SK-N-MC (cell line): ENCODE results near the gene PROKR1.

ENCODE experiments used
- DNase-seq: peaks from one replicate; pipeline ENCODE4 v3.0.0-alpha.2; 2011; ENCODE audit warnings: low read depth, low spot score
- H3K27ac ChIP-seq: fragments of 200-600 bp; sonication (generic); 2 replicates; pipeline ENCODE4 v1.5.1; 2016; ENCODE audit warnings: mixed run types
- H3K36me3 ChIP-seq: fragments of 200-600 bp; sonication (generic); 2 replicates; pipeline ENCODE4 v1.6.1; 2017; ENCODE audit warnings: antibody characterized with exemption, low read length, mixed read lengths; ENCODE audit not compliant: insufficient read depth
- H3K4me3 ChIP-seq: fragments of 200-600 bp; sonication (generic); 2 replicates; pipeline ENCODE4 v1.5.1; 2016
- H3K9ac ChIP-seq: fragments of 200-600 bp; sonication (generic); 2 replicates; pipeline ENCODE4 v1.8.0; 2017; ENCODE audit warnings: mixed run types, mixed read lengths; ENCODE audit not compliant: insufficient read length
- H3K9me3 ChIP-seq: fragments of 200-600 bp; sonication (generic); 2 replicates; pipeline ENCODE4 v1.6.1; 2017; ENCODE audit warnings: low read depth, mild to moderate bottlenecking, antibody characterized with exemption, low read length, moderate library complexity, mixed read lengths
- EZH2 ChIP-seq: fragments of 200-600 bp; sonication (generic); IDR thresholded peaks from one replicate; pipeline ENCODE4 v1.6.1; 2017; ENCODE audit warnings: antibody characterized with exemption
- FOXP2 ChIP-seq: optimal IDR thresholded peaks from 2 replicates; pipeline ENCODE3; 2011; ENCODE audit warnings: mild to moderate bottlenecking, moderate library complexity; ENCODE audit not compliant: insufficient read depth; ENCODE audit errors: extremely low read length, control extremely low read depth
- POLR2AphosphoS5 ChIP-seq: IDR thresholded peaks from 2 replicates; pipeline ENCODE4 v1.6.1; 2012; ENCODE audit warnings: mild to moderate bottlenecking, low read depth, low read length, borderline replicate concordance

Gene PROKR1

DNA sequence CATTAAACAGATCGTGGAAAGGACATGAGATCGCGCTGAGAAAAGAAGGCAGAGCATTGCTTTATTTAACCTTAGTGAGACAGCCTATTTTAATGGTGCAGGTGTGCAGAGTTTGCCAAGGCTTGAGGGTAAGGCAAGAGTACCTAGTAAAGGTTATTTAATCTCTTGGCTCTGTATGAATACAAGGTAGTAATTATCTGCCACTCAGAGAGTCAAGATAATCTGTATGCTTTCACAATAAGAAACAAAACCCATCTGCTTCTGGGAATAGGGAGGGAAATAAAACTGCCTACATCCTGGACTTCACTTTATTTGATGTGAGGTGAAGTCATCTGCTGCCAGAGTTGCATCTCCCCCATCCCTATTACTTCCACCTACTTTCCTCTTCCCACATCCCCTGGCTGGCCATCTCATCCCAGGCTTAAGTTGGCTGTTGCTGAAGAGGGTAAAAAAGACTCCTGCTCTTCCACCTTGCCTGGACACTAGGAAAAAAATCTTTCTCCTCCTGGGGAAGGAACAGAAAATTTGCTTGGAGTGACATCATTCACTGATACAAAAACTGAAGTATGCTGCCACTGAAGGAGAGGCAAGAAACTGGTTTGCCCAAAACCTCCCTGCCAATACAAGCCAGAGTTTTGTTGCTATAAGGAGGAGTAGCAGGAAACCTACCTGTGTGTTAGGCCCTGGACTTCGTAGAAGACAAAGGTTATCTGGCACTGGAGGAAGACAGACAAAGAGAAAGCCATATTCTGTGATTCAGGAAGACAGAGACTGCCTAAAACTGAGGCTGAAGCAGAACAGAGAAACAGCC lies 55.4 kb downstream of the PROKR1 start:
- H3K9me3 ChIP-seq, result peaks cover 4% of the 10 kb centered on the region; the same call in 1 of the 2 replicates
- no peaks in the 10 kb centered on the region for H3K36me3 ChIP-seq
- no peak overlapping the region for H3K27ac ChIP-seq
- TF ChIP-seq EZH2 (no peak), FOXP2 (no peak), POLR2AphosphoS5 (no peak)
- DNase-seq, result no peak
- H3K9ac ChIP-seq, result no peak overlapping the region
- H3K4me3 ChIP-seq, result no peak overlapping the region

DNA sequence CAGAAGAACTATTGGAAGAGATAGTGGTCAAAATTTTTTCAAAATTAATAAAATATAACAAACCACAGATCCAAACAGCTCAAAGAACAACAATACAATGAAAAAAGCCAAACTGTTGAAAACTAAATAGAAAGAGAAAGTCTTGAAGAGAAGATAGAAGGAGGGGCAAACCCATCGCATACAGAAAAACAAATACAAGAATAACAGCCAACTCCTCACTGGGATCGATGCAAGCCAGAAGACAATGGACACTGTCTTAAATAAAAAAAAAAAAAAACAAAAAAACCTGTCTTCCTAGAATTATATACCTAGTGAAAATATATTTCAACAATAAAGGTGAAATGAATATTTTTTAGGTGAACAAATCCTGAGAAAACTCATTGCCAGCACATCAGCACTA lies 57.2 kb downstream of the PROKR1 start:
- Histone ChIP-seq H3K9me3 (peaks cover 4% of the 10 kb centered on the region; the same call in 1 of the 2 replicates), H3K9ac (no peak overlapping the region), H3K36me3 (no peaks in the 10 kb centered on the region), H3K27ac (no peak overlapping the region), H3K4me3 (no peak overlapping the region)
- DNase-seq, result no peak
- TF ChIP-seq EZH2, result no peak
- TF ChIP-seq FOXP2, result no peak
- no peak for TF ChIP-seq POLR2AphosphoS5

DNA sequence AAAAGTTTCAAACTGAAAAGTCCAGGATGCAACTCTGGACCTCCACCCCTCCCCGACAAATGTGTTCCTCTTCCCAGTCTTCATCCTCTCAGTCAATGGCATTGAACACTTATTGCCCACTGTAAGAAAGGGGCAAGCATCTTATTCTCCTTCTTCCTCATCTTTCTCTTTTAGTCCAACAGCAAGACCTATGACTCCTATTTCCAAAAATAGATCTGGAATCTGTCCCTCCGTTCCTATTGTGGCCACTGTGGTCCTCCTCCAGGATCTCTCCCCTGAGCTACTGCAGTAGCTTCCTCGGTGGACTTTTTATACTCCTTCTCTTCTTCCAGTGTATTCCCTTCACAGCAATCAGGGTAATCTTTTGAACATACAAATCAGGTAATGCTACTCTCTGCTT lies 63.3 kb downstream of the PROKR1 start:
- TF ChIP-seq FOXP2, result no peak
- TF ChIP-seq POLR2AphosphoS5, result no peak
- TF ChIP-seq EZH2, result no peak
- no peaks in the 10 kb centered on the region for H3K36me3 ChIP-seq
- H3K27ac ChIP-seq, result no peak overlapping the region
- no peaks in the 10 kb centered on the region for H3K9me3 ChIP-seq
- no peak overlapping the region for H3K4me3 ChIP-seq
- DNase-seq, result no peak
- H3K9ac ChIP-seq, result no peak overlapping the region
